ENCODE data around the gene SH3D21.

The SH3D21 gene

DNA sequence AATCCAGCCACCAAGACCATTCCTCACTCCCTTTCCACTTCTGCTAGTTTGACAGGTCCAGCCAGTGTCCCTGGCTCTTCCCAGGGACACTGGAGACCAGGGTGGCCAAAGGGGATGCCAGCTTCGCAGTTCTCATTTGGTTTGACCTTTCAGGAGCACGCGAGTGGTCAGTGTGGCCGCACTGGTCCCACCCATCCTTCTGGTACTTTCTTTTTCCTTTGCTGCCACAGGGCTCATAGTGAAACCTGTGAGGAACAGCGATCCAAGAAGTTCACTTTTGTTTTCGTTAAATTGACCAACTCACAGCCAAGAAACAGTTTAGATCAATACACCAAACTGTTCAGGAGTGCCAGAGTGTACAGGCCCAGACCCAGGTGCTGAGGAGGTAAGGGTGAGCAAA, 31.7 kb downstream of the SH3D21 start:
- DNase-seq: no peak

GRCh38 chr1:36339215-36339614, 33.0 kb downstream of the SH3D21 start:
- DNase-seq: no peak

GRCh38 chr1:36339615-36340014, 33.4 kb downstream of the SH3D21 start:
- DNase-seq: no peak

- no peak for DNase-seq
Observed at GRCh38 chr1:36341626-36342320, 35.6 kb downstream of the SH3D21 start.

DNA sequence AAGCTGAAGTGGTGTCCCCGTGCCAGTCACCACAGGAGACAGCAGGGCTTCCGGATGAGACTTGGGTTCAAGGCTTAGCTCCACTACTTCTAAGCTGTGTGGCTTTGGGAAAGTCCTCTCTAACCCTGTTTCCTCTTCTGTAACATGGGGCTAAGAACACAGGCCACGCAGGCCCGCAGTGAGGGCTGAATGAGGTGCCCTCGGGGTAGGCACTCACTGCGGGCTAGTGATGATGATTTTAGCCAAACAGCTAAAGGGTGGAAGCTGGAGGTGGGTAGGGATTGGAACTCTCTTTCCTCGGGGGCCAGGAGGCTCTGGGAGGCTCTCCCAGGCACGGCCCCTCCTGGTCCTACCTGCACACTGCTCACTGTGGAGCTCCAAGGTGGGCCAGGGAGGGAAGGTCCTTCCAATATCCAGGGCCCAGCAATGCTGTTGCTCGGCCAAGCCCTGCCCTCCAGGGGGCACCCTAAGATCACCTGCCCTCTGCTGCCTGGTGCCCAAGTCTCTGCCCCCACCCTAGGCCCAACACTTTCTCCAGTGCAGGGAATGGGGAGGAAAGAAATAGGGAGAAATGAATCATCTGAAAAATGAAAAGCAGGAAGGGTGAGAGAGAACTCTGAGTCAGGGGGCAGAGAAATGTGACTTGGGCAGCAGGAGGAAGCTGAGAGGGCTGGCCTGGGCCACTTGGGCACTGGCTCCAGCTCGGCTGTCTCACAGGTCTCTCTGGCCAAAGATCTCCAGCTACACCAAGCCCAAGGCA, 36.4 kb downstream of the SH3D21 start:
- DNase-seq: peak; percentile 33

DNA sequence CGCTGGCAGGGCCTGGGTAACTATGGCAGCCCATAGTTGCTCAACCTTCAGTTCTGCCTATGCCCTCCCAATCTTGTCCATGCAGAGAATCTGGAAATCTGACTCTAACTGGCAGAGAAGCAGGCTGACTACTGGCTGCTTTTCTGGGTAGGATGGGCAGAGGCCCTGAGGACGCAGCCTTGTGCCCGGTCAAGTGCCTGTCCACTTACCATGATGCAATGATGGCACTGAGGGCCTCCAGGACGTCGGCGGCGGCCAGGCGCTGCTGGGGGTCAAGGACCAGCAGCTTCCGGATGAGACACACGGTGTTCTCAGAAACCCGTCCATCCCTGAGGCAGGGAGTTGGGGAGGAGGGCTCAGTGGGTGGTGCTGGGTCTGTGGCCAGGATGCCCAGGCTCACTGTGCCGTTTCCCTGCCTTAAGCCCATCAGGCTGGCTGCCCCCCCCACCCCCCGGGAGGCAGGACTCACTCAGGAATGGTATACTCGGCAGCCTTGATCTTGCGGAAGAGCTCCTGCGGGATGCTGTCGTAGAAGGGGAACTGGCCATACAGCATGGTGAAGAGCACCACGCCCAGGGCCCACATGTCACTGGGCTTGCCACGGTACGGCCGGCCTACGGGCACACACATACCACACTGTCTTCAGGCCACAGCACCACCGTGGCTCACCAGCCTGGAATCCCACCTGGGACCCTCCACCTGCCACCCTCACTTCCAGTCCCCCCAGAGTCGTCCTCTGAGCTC, 37.7 kb downstream of the SH3D21 start:
- DNase-seq: no peak

DNA sequence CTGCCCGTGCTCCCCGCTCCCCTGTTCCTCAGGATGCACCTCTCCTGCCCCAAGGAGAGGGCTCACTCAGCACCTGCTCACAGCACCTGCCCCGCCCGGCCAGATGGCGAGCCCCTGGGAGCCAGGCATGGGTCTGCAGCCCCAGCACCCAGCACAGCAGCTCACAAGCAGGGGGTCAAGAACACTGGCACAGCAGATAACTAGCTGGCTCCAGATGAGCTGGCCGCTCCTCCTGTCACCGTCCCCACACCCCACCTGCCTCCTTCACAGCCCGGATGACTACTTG, 38.2 kb downstream of the SH3D21 start:
- DNase-seq: no peak

DNA sequence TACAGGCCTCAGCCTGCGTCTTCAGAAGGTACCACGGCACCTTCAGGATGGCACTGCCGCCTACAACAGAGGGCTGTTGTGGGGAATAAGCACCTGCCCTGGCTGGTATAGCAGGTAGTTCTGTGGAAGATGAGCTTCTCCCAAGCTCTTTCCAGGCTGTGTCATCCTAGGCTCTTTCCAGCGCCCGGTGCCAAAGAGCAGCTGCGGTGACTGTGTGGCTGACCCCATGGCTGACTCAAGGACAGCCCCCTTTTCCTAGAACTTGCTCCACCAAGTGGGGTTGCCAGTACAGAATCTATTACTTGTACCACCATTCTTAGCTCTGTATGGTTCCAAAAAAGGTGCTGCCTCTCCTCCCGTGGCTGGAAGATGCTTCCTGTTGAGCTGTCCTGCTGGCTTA, 39.2 kb downstream of the SH3D21 start:
- no peak for DNase-seq

- peak; percentile 13 for DNase-seq
Observed at GRCh38 chr1:36346741-36347370, 40.7 kb downstream of the SH3D21 start.

DNA sequence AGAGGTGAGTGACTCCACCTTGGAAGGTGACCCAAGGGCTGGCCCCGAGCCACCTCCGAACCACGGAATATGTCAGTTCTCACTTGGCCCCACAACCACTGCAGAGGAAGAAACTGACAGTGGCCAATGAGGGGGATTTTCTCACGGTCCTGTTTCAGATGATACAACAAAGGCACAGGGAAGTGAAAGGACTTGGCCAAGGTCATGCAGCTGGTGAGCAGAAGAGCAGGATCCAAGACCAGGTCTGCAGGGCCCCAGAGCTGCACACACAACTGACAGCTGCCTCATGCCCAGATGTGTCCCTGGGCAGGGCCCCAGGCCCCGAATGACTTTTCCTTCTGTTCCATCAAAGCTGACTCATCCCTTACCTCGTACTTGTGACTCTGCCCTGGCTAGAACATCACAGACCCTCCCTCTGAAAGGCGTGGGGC, 43.1 kb downstream of the SH3D21 start:
- DNase-seq: no peak

- no peak for DNase-seq
Observed at GRCh38 chr1:36349839-36350238, 43.7 kb downstream of the SH3D21 start.

GRCh38 chr1:36350659-36351226, 44.6 kb downstream of the SH3D21 start:
- no peak for DNase-seq

GRCh38 chr1:36351227-36351977, 45.2 kb downstream of the SH3D21 start:
- DNase-seq: no peak

- no peak for DNase-seq
Observed at GRCh38 chr1:36352125-36352909, 46.1 kb downstream of the SH3D21 start.

GRCh38 chr1:36352910-36353878, 47.0 kb downstream of the SH3D21 start:
- DNase-seq: no peak

- DNase-seq: no peak
Observed at GRCh38 chr1:36354486-36354885, 48.3 kb downstream of the SH3D21 start.

DNA sequence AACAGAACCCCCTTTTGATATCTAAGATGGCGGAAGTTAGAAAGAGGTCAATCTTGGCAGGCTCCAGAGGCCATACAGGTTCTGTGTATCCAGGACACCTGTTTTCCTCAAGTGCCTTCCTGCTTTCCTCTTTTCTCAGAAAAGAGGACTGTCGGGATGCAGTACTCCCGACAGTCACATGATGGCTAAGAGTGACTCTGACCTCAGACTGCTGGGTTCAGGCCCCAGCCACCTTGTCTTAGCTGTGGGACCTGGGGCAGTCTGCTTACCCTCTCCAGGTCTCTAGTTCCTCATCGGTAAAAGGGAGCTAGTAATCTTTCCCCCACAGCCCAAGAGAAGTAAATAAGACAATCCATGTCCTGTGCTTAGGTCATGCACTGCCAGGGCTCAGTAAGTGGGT, 49.6 kb downstream of the SH3D21 start:
- no peak for DNase-seq

DNA sequence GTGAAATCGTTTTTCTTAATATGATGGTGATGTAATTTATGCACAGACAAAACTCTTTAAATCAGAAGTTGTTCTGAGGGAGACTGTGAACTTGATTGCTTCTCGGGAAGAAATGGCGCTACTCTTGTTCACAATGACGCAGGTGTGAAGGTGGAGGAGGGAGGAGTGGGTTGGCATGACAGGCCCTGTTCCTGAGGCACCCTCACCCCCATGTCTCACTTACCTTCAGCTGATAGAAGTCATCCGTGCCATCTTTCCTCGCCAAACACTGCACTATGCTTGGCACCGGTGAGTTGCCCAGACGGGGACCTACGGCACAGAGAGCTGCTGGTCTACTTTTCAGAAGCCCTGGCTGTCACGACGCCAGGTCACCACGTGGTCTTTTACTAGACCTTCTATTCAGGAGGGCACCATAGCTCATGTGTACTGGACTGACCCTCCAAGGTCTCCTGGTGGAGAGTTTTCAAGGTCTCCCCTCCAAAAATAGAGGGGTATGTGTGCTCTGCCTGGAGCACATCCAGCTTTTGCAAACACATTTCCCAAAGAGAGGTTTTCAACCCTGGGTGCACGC, 52.4 kb downstream of the SH3D21 start:
- no peak for DNase-seq

GRCh38 chr1:36359383-36359782, 53.2 kb downstream of the SH3D21 start:
- DNase-seq: no peak

All from NCI-H1694 treated with DMSO at 0.1 percent for 48 hours (cell line).